Amniotic epithelial cell (primary cell): Measurements from ENCODE around the gene REXO2.

ENCODE experiments used
- DNase-seq: peaks from one replicate; pipeline ENCODE4 v3.0.0-alpha.2; 2010; ENCODE audit warnings: low read depth

REXO2 gene

GRCh38 chr11:114439229-114440120 lies at the start of gene REXO2:
REXO2 (plus strand) TSS chr11:114439467; CDS start chr11:114439529, 62 bp downstream.
- DNase-seq, result peak; percentile 95

DNA sequence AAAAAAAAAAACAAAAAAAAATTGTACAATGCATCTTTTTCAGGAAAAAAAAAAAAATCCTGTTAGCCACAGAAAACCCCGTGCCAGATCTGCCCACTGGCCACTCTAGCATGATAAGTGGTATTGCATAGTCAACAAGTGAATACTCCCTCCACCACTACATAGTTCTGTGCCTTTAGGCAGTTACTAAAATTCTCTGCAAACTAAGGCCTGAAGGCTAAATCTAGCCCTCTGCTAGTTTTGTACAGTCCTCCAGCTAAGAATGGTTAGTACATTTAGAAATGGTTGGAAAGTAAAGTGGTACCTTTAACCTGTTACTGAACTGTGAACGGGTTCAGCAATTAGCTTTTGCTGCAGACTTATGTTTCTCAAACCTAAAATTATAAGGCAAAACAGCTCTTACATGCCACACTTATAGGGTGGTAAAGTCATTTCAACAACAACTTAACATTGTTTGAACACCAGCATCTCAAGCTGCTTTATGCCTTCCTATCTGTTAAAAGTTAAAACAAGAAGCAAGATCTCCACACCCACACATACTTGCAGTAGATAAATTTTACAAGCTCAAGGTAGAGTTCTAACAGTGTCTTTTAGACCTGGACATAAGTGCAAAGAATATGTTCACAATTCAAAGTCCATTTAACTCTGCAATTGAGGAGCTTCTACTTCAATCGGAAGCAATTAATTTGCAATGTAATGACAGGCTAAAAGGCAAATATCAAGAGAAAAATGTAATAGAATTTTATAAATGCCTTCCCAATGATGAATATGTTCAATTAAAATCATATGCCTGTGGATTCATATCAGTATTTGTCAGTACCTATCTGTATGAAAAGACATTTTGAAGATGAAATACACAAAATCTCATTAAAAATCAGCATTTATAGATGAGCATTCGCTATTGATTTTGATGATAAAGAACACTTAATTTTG lies 46.3 kb upstream of the REXO2 start:
- DNase-seq, result no peak

DNA sequence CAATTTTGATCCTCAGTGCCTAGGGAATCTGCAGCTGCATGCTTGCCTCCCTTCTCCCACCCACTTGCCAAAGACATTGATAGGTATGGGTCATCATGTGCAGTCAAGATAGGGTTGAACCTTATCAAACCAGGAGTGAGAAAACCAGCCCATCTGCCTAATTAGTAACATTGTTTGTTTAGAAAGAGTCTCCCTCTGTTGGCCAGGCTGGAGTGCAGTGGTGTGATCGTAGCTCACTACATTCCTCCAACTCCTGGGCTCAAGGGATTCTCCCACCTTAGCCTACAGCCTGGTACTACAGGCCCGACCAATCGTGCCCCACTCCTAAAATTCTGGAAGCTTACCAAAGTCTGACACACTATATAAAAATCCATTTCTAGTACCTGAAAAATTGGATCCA lies 43.5 kb upstream of the REXO2 start:
- no peak for DNase-seq

DNA sequence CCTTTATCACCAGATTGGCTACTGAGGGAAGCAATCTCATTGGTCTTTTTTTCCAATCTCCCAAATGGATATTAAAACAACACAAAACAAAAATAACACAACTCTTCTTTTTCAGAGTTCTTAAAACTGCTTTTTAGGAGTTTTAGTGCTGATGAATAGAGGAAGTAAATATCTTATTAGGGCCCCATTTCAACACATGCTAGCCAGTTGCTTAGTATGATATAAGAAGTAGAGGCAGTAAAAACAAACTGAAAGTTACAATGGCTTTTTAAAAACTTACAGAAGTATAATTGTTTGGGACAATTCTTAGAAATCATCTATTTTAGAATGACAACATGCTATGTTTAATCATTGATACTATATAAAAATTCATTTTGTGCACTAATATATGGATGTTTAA lies 42.4 kb upstream of the REXO2 start:
- DNase-seq, result no peak

DNA sequence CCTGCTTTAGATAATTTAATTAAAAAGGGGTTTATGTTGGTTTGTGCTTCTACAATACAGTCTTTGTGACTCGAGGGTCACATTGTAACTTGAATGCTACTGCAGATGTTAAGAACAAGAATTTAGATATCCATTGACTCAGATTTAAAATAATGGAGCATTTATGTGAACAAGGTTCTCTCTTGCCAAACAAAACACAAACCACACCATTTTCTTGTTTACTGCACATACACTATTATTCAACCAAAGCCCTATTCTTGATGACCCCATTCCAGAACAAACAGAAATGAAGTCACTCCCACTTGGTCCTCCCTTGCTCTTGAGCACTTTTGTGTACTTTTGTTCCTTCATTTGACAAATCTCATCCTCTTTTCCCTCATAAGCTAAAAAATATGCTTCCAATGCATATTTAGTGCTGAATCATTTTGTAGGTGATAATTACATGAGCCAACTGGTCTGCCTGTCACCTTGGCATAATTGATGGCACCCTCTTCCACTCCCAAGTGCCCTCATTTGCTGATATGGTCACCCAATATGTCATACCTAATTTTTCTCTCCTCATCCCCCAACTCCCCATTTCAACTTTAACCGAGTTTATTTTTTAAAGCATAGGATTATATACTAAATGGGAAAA lies 41.8 kb upstream of the REXO2 start:
- no peak for DNase-seq

GRCh38 chr11:114398303-114398920 lies 40.9 kb upstream of the REXO2 start:
- no peak for DNase-seq

DNA sequence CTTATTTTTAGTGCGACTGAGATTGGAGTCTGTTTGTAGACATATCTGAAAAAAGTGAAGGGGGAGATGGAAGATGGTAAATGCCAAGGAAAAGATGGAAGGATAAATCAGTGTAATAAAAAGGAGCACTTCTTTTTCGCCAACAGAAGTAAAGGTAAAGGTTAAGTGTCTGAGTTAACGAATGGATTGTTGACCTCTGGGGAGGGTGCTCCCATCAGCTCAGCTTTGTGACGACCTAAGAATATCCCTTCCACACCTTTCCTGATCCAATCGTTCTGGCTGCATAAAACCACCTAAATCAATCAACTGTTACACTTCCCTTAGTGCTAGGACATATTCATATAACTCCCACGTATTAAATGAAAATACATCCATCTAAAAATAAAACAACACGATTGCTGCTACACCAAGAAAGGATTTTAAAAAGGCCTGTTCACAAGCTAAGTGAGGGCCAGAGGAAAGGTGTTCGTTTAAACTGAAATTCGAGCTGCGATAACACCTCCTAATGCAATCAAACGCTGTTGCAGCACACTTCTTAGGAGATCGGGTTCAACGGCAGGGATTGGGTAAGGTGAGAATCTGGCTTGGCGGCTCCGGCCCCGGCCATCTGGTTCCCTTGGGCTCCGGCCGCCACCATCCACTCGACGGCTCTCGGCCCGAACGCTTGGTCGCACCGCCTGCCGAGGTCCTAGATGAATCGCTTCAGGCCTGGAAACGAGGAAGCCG lies 39.6 kb upstream of the REXO2 start:
- peak; percentile 49 for DNase-seq

- DNase-seq, result peak; percentile 98
Observed at GRCh38 chr11:114400216-114400914, 38.9 kb upstream of the REXO2 start, which contains the start of the genes C11orf71 and RBM7. C11orf71 (minus strand) TSS chr11:114400511; CDS start chr11:114400331, 180 bp downstream. RBM7 (plus strand) TSS chr11:114400666; CDS start chr11:114400672, 6 bp downstream.

DNA sequence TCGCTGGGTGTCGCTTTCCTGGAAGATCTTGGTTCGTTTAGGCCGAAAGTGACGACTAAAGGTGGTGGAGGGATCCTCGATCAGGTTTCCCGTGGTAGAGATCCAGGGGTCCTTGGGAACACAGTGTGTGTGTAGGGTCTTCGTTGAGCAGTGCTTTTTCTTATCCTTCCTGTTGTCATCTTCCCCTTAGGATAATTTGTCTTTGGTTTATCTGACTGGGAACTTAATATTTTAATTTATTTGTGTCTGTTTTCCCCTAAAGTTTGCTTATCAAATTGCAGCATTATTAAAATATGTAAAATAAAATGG lies 38.4 kb upstream of the REXO2 start:
- DNase-seq, result no peak

DNA sequence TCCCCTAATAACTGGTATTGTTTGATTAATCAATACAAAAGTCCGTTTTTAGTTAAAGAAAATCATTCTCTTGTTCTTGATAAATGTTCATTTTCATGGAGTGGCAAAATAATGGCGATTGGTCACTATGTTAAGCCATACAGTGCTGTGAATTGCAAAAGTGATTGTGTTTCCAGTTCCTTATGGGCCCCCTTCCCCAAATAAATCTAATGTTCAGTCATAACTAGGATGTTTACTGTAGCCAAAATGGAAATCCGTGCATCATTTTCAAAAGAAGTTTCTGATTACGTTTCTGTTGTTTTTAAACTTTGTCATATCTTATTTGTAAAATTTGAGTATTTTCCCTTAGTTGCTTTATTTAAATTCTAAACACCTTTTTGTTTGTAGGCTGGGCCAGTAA lies 38.0 kb upstream of the REXO2 start:
- no peak for DNase-seq

- no peak for DNase-seq
Observed at GRCh38 chr11:114412946-114413345, 26.3 kb upstream of the REXO2 start.

DNA sequence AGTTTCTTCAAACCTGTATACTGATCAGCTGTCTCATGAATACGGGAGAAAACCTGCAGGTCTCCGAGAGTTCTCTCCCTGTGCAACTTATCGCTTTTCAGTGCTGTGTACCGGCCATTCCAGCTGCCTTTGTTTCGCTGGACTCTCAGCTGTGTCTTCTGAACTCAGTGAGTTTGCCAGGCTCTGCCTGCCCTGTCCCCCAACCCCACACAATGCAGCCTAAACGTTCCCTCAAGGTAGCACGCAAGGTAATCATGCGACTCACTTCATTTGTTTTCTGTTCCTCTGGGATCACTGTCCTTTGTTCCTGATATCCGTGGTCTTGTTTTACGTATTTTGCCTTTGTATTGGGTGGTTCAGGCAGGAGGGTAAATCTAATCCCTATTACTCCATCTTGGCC lies 25.3 kb upstream of the REXO2 start:
- no peak for DNase-seq

- DNase-seq, result peak; percentile 38
Observed at GRCh38 chr11:114416441-114416961, 22.8 kb upstream of the REXO2 start.

- peak; percentile 28 for DNase-seq
Observed at GRCh38 chr11:114426280-114426679, 13.0 kb upstream of the REXO2 start.

DNA sequence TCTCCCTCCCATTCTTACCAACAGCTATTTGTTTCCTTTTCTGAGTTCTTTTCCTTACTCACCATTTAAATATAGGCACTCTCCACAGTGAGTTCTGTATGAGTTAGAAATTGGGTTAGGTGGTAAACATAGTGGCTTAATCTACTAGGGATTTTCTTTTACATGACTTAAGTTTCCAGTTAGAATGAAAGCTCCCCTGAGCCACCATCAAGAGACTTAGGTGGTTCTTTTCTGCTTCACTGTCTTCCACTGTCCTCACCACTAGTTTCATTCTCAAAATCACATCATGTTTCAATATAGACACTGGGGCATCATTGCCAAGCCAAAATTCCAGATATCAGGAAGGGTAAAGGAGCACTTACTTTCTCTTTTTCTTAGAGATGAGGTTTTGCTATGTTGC lies 9.0 kb upstream of the REXO2 start:
- DNase-seq, result no peak

DNA sequence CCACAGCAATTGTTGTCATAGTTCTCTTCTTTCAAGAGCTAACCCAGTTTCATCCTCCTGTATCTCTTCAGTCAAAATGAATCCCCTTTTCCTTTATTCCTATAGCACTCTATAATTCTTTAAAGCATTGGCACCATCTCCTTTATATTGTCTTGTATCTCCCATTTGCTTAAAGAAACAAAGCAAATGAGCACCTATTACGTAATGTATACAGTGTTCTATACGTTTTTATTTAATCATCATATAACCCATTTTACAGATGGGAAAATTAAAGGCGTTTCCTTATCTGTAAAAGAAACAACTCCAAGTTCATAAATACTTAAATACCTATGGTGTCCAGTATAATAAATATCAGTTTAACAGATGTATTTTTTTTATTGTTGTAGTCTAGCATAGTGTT lies 6.4 kb upstream of the REXO2 start:
- no peak for DNase-seq

- no peak for DNase-seq
Observed at GRCh38 chr11:114433376-114433775, 5.9 kb upstream of the REXO2 start.

- DNase-seq, result no peak
Observed at GRCh38 chr11:114438303-114438702, 964 bp upstream of the REXO2 start.

- DNase-seq, result peak; percentile 52
Observed at GRCh38 chr11:114440121-114440860, 1.0 kb downstream of the REXO2 start.
